Midbrain (tissue), 1 donor: ENCODE measurements around the gene TEAD1.

Source experiments
- DNase-seq: peaks from one replicate; lab custom pipeline; 2025; lab: John Stamatoyannopoulos, UW

The TEAD1 gene

GRCh38 chr11:12707500-12707880 is 33.3 kb downstream of the TEAD1 start:
- DNase-seq, result no peak

DNA sequence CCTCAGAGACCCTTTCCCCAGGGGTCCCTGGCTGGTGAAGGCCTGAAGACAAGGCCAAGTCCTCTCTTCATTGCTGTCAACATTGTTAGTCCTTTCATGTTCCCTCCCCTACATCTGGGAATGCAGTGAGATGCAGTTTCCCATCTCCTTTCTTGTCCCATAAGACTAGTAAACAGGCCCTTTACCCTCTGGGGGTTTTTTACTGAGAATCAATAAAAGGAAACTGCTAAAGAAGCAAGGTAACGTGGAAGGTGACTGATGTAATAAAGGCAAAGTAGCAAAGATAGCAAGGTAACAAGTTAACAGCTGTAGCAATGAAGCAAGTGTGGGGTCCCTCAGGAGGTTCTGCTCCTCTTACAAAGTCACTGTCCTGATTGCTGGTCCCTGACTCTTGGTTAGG is 37.3 kb downstream of the TEAD1 start:
- DNase-seq, result no peak

GRCh38 chr11:12712132-12712531 is 37.9 kb downstream of the TEAD1 start:
- no peak for DNase-seq

GRCh38 chr11:12715131-12715530 is 40.9 kb downstream of the TEAD1 start:
- no peak for DNase-seq

- no peak for DNase-seq
Observed at GRCh38 chr11:12715941-12716340, 41.7 kb downstream of the TEAD1 start.

GRCh38 chr11:12716816-12717215 is 42.6 kb downstream of the TEAD1 start:
- no peak for DNase-seq

DNA sequence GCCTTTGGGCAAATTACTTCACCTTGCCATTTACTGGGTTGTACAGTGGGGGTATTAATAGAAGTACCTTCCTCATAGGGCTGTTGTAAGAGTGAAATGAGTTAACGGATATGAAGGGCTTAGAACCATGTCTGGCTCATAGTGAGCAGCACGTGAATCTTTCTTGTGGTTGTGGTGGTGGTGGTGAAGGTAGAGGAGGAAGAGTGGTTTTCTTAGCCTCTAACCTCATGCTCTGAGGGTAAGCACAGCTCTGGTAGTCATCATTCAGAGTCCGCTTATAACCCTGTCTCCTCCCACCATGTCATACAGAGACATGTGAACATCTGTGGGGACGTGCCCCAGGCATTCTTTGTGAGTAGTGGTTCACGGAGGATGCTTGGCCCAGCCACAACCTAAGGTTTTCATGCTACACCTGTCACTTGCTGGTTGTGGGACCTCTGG is 43.6 kb downstream of the TEAD1 start:
- no peak for DNase-seq

GRCh38 chr11:12719221-12719620 is 45.0 kb downstream of the TEAD1 start:
- no peak for DNase-seq

- DNase-seq, result no peak
Observed at GRCh38 chr11:12721816-12722604, 47.8 kb downstream of the TEAD1 start.

DNA sequence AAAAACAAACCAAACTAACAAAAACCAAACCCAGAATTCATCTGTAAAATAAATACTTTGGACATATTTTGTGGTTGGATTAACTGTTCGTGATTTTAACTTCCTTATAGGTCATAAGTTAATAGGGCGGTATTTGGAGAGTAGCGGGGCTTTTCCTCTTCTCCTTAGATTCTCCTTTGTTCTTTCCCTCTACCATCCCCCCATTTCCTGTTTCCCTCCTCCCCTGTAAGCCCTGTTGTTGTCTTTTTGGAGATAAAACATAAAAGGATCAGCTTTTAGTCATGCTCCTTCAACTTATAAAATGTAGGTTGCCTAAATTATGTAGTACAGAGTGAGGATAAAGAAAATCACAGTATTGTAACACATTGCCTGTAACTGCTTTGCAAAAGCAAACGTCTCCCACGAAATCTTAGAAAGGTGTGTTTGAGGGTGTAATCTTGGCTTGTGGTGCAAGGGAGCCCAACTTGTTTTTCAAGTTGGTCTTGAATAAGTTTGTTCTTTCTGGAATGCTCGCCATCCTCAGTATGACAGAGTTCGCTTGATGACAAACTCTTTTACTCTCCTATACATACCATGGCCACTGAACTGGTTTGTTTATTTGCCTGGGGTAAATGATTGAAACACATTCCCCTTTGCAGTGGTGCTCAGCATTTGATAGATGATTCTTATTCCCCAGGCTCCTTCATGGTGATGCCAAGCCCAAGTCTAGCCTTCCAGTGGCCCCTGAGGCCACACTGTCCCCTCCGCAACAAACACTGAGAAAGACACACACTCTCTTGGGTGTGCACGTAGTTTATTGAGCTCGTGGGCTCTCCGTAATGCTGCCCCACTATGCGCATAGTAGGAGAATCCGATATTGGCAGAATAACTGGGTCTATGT is 49.4 kb downstream of the TEAD1 start:
- DNase-seq, result no peak

DNA sequence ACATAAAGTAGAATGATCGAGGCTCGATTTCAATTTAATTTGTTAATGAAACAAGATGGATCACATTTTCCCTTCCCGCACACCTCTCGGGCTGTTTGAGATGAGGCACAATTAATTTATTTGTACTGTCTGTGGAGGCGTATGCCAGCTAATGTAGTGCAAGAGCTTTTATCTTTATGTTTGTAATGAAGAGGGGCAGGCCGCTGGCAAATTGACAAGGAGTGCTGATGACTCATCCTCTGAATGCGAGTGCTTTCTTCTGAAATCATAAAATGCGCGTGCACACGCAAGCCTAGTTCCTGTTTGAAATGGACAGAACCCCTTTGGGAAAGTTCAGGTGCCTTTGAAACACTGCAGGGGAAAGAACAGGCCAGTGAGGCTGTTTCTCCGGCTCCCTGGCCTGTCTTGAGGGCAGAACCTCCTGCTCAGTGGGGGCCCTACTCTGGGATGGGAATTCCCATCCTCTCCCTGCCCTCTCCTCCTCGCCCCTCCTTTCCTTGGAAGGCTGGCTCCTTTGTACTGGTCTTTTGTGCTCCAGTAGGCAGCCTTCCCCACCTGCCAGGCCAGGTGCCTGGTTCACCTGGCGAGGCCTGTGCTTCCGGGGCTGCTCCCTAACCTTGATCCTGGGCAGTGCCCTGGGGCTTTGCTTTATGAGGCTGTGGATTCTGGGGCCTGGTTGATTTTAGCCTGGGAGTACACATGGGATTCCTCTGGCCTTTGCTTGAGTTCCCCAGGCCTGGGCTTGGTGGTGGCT is 50.3 kb downstream of the TEAD1 start:
- no peak for DNase-seq

GRCh38 chr11:12725055-12725862 is 51.0 kb downstream of the TEAD1 start:
- DNase-seq, result no peak

- no peak for DNase-seq
Observed at GRCh38 chr11:12725863-12726682, 51.9 kb downstream of the TEAD1 start.

DNA sequence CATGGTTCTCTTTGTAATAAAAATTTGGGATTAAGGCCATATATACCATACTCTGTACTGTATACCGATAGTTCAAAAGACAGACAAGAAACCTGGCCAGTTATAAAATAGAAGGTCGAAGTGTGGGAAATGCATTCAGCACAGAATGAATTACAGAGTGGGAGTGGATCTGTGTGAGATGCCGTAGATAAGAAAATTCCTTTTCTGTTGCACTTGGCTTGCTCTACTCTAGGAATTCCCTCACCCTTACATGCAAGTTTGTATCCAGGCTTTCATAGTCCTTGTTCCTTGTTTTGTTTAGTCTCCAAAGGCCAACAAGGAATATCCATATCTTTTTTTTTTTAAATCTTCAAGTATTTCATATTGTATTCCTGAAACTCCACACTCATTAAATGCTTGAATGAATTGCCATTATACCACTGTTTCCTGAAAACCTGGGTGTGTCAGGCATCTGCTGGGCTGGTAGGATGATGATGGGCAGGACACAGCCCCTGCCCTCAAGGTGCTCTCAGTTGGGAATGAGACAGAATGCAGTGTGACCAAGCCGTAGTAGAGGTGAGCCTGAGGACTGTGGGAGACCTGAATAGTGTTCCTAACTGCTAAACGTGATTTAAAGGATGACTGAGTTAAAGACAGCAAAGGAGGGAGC is 53.5 kb downstream of the TEAD1 start:
- DNase-seq, result no peak

DNA sequence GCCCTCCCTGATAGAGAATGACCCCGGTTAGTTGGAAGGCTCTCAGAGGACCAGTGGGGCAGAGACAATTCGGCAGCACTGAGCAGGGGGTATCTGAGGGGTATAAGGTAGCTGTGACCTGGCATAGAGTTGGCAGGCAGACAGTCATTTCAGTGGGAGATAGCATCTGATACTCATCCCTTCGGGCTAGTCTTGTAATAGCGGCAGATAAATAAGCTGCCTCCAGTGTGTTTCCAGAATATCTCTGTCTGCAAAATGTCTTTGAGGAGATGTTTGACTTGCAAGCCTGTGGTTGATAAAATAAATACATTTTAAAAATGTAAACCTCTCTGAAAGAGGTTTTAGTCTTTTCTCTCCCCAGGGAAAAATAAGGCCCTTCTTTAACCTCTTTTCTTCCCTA is 54.2 kb downstream of the TEAD1 start:
- DNase-seq, result no peak

DNA sequence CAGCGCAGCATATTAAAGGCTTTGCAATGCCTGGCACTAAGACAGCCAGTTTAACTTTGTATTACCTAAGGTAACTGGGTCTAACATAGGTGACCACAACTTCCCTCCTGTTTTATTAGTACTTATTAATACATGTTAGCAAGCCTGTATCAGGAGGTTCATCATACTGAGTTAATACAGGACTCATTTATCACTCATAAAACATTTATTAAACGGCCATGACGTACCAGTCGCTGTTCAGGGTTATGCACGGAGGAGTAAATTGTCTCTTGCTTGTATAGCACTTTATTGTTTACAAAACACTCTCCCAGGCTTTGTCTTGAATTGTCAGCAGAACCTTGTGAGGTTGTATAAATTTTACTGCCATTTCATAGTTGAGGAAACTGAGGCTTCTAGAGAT is 55.7 kb downstream of the TEAD1 start:
- DNase-seq, result no peak

GRCh38 chr11:12731841-12732336 is 57.7 kb downstream of the TEAD1 start:
- DNase-seq, result no peak

GRCh38 chr11:12733091-12733490 is 58.9 kb downstream of the TEAD1 start:
- no peak for DNase-seq

DNA sequence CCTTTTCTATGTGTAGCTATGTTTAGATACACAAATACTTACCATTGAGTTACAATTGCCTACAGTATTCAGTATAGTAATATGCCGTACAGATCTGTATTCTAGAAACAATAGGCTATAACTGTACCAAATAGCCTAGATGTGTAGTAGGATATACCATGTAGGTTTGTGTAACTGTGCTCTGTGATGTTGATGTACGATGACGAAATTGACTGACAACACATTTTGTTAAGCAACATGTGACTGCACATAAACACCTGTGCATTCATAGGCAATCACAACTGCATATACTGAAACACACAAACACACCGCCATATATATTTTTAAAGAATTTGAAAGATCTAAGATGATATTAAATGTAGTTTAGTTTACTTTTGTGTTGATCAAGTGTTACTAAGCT is 60.4 kb downstream of the TEAD1 start:
- DNase-seq, result no peak

DNA sequence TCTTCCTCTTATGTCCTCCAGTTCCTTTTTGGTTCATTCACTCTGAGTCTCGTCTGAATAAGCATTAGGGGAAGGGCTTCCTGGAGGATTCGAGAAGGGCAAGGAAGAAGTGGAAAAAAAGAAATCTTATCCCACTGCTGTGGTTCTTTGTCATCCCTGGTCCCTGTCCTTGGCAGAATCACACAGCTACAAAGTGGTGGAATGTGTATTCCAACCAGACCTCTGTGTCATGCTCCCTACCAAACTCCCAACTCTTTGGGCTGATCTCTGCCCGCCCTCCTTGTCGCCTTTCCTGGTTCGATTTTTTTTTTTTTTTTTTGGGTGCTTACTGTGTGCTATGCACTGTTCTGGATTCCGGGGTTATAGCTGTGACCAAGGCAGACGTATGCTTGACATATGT is 61.0 kb downstream of the TEAD1 start:
- no peak for DNase-seq
